Stimulated activated CD4-positive, alpha-beta T cell treated with anti-CD3 and anti-CD28 coated beads, Interleukin-15, amount 100 ng/mL, for 1 hour (primary cell): ENCODE data around the gene MTX1.
A peak's percentile ranks its signal among the peaks of the same experiment; 100 is the strongest.

Experiments
- DNase-seq, 2 donors: peaks; one replicate each; pipeline ENCODE4 v3.0.0-alpha.2; 2020; ENCODE audit warnings: low read depth in 1 of 2, low spot score in 1 of 2

MTX1 gene

DNA sequence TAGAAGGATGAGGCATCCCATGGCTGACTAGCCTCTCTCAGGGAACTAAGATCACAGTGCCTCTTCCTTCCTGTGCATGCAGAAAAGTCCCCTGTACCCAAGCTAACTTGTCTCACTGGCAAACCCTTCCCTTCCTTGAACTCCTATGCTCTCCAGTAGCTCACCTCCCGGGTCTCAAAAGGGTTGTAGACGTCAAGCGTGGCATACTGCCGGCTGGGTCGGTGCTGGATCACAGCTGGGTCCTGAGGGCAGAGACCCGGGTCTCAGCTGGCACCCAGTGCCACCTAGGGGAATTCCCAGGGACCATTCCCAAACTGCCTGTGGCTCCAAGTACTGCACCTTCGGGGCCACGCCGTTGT, 53.0 kb downstream of the MTX1 start:
- no peak for DNase-seq

DNA sequence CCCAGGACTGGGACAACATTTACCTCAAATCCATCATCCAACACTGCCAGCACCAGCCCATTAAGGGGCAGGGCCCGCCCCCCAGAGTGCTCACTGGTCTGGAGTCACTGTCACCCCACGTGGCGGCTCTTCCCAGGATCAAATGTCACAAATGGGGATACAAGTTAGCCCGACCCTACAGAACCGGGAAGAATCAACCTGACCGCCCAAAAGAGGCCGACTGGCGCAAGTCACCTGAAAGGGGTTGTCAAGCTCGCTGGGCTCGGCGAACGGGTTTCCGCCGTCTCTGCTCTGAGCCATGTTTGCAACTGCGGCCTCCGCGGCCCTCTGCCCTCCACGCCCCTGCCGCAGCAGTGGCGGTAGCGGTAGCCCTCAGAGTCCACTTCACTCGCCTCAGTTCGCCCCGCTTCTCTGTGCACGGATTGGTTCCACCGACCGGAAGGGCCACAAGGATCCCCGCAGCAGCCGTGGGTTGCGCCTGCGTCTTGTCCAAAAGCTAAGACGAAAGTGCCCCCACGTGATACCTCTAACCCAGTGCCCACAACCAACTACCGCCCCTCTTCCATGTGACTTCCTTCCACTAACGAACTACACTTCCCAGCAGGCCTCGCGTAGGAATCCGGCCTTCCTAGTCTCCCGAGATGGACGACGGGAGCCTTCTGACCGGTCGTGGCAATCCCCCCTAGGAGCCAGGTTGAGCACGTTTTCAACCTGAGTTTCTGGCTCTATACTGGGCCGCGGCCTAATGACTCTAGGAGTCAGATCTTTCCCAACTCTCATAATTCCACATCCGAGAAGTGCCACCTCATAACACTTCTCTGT, 53.6 kb downstream of the MTX1 start, which contains the start of gene SCAMP3:
SCAMP3 (minus strand) TSS at position 509 of the 822 bp plus-strand sequence; CDS start at position 300, 209 bp downstream.
- DNase-seq: peak; percentile 69 to 70

DNA sequence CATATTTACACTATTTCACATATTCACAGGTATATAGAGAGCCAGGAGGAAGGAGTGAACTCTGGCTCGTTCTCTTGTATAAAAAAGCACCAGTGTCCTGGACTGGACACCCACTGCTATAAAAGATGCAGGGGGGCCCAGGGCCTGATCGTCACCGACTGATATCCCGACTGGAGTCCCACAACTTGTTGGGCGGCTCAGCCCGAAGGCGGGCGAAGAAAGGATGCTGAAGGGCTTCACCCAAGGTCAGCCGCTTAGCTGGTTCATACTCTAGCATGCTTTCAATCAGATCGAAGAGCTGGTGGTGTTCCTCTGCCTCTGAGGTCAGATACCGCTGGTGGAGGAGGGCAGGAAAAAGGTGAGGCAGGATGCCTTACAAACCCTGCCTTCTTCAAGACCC, 54.6 kb downstream of the MTX1 start:
- DNase-seq: no peak
